H9 (cell line): ENCODE measurements around the gene NUDT7. TPM values are rescaled to one million over a fixed set of nuclear protein-coding genes. Genes with fewer than 3 reads are reported as not detected.

Experiments used
- DNase-seq: peaks from one replicate; pipeline ENCODE4 v3.0.0-alpha.2; 2017
- H2AFZ ChIP-seq: one replicate; pipeline ENCODE4 v1.6.1; 2013; ENCODE audit warnings: mild to moderate bottlenecking, low read length, control low read depth, moderate library complexity
- H2AK5ac ChIP-seq: 2 replicates; pipeline ENCODE4 v1.6.1; 2013; ENCODE audit warnings: low read length, control low read depth, mixed read lengths; ENCODE audit not compliant: insufficient read length
- H2BK120ac ChIP-seq: one replicate; pipeline ENCODE4 v1.6.1; 2013; ENCODE audit warnings: low read depth, mild to moderate bottlenecking, low read length, control low read depth, inconsistent platforms; ENCODE audit not compliant: poor library complexity, severe bottlenecking
- H2BK12ac ChIP-seq: 2 replicates; pipeline ENCODE4 v1.6.1; 2013; ENCODE audit warnings: low read length, control low read depth, mixed read lengths, low read depth; ENCODE audit not compliant: insufficient read length
- H2BK15ac ChIP-seq: 2 replicates; pipeline ENCODE4 v1.6.1; 2013; ENCODE audit warnings: low read depth, low read length, control low read depth
- H2BK20ac ChIP-seq: one replicate; pipeline ENCODE4 v1.6.1; 2013; ENCODE audit warnings: low read depth, mild to moderate bottlenecking, low read length, control low read depth, inconsistent platforms; ENCODE audit not compliant: poor library complexity, severe bottlenecking
- H2BK5ac ChIP-seq: 2 replicates; pipeline ENCODE4 v1.6.1; 2013; ENCODE audit warnings: low read length, control low read depth, mixed read lengths; ENCODE audit not compliant: insufficient read length
- H3K14ac ChIP-seq: 2 replicates; pipeline ENCODE4 v1.6.1; 2013; ENCODE audit warnings: low read length, control low read depth; ENCODE audit not compliant: insufficient read depth
- H3K18ac ChIP-seq: 2 replicates; pipeline ENCODE4 v1.6.1; 2013; ENCODE audit warnings: low read depth, mild to moderate bottlenecking, mixed read lengths, low read length, control low read depth; ENCODE audit not compliant: insufficient read length
- H3K23ac ChIP-seq: 2 replicates; pipeline ENCODE4 v1.6.1; 2013; ENCODE audit warnings: low read length, control low read depth, mixed read lengths, low read depth; ENCODE audit not compliant: insufficient read length
- H3K23me2 ChIP-seq: 2 replicates; pipeline ENCODE4 v1.6.1; 2013; ENCODE audit warnings: low read depth, mild to moderate bottlenecking, mixed read lengths, low read length, control low read depth; ENCODE audit not compliant: insufficient read length, poor library complexity, severe bottlenecking
- H3K27ac ChIP-seq: 2 replicates; pipeline ENCODE4 v1.5.1; 2013; ENCODE audit warnings: low read length, control low read depth, mixed read lengths, low read depth; ENCODE audit not compliant: insufficient read length
- H3K27me3 ChIP-seq: 2 replicates; pipeline ENCODE4 v1.6.1; 2013; ENCODE audit warnings: low read length, control low read depth, inconsistent platforms; ENCODE audit not compliant: insufficient read depth
- H3K4ac ChIP-seq: 2 replicates; pipeline ENCODE4 v1.6.1; 2013; ENCODE audit warnings: low read depth, mild to moderate bottlenecking, control low read depth, inconsistent platforms, low read length, moderate library complexity
- H3K4me1 ChIP-seq: 2 replicates; pipeline ENCODE4 v1.6.1; 2013; ENCODE audit warnings: low read length, control low read depth, inconsistent platforms; ENCODE audit not compliant: insufficient read depth
- H3K4me2 ChIP-seq: 2 replicates; pipeline ENCODE4 v1.6.1; 2013; ENCODE audit warnings: low read length, control low read depth, mixed read lengths; ENCODE audit not compliant: insufficient read length, insufficient read depth
- H3K56ac ChIP-seq: 2 replicates; pipeline ENCODE4 v1.6.1; 2013; ENCODE audit warnings: low read depth, mild to moderate bottlenecking, mixed read lengths, low read length, control low read depth; ENCODE audit not compliant: insufficient read length
- H3K79me1 ChIP-seq: 2 replicates; pipeline ENCODE4 v1.6.1; 2013; ENCODE audit warnings: low read depth, mild to moderate bottlenecking, moderate library complexity, low read length, control low read depth, inconsistent platforms; ENCODE audit not compliant: insufficient read depth, poor library complexity, severe bottlenecking
- H3K79me2 ChIP-seq: 2 replicates; pipeline ENCODE4 v1.6.1; 2013; ENCODE audit warnings: low read length, control low read depth, inconsistent platforms; ENCODE audit not compliant: insufficient read depth
- H3K9ac ChIP-seq: 2 replicates; pipeline ENCODE4 v1.6.1; 2013; ENCODE audit warnings: low read length, control low read depth, mixed read lengths; ENCODE audit not compliant: insufficient read length; ENCODE audit errors: extremely low read depth
- H3K9me3 ChIP-seq: one replicate; pipeline ENCODE4 v1.6.1; 2013; ENCODE audit warnings: low read depth, low read length, inconsistent platforms; ENCODE audit not compliant: control insufficient read depth
- H3T11ph ChIP-seq: one replicate; pipeline ENCODE4 v1.6.1; 2013; ENCODE audit warnings: mild to moderate bottlenecking, low read length, control low read depth, inconsistent platforms
- H4K20me1 ChIP-seq: one replicate; pipeline ENCODE4 v1.6.1; 2013; ENCODE audit not compliant: control insufficient read depth, insufficient read length, insufficient read depth
- H4K5ac ChIP-seq: 2 replicates; pipeline ENCODE4 v1.6.1; 2013; ENCODE audit warnings: low read depth, mild to moderate bottlenecking, mixed read lengths, low read length, control low read depth; ENCODE audit not compliant: insufficient read length
- H4K8ac ChIP-seq: replicated peaks from 2 replicates; pipeline ENCODE4 v1.6.1; 2013; ENCODE audit warnings: low read length, control low read depth, mixed read lengths, low read depth; ENCODE audit not compliant: insufficient read length
- H4K91ac ChIP-seq: 2 replicates; pipeline ENCODE4 v1.6.1; 2013; ENCODE audit warnings: low read depth, mild to moderate bottlenecking, moderate library complexity, mixed read lengths, low read length, control low read depth; ENCODE audit not compliant: insufficient read length
- H3K27ac Mint-ChIP-seq, 3 experiments: 2 replicates in 2 of 3; 3 replicates in 1 of 3; pipeline ENCODE4 v1.8.0; 2020 to 2021; ENCODE audit warnings: mixed read lengths in 3 of 3, mild to moderate bottlenecking in 1 of 3, moderate library complexity in 1 of 3
- H3K27me3 Mint-ChIP-seq: 2 replicates; pipeline ENCODE4 v1.8.0; 2021; ENCODE audit warnings: low read depth, mild to moderate bottlenecking, moderate library complexity, mixed read lengths
- H3K36me3 Mint-ChIP-seq, 3 experiments: 2 replicates in 2 of 3; 3 replicates in 1 of 3; pipeline ENCODE4 v1.8.0; 2020 to 2021; ENCODE audit warnings: low read depth in 3 of 3, mixed read lengths in 3 of 3; ENCODE audit not compliant: insufficient read depth in 1 of 3
- H3K4me1 Mint-ChIP-seq, 2 experiments: 2 replicates each; pipeline ENCODE4 v1.8.0; 2020; ENCODE audit warnings: mixed read lengths in 2 of 2
- H3K4me3 Mint-ChIP-seq, 2 experiments: 2 replicates in 1 of 2; 3 replicates in 1 of 2; pipeline ENCODE4 v1.8.0; 2020 to 2021; ENCODE audit warnings: mild to moderate bottlenecking in 2 of 2, mixed read lengths in 2 of 2, moderate library complexity in 1 of 2
- H3K9me3 Mint-ChIP-seq, 2 experiments: 2 replicates in 1 of 2; 3 replicates in 1 of 2; pipeline ENCODE4 v1.8.0; 2020; ENCODE audit warnings: mild to moderate bottlenecking in 2 of 2, mixed read lengths in 2 of 2, moderate library complexity in 1 of 2
- WGBS: extraction: QIAGEN DNeasy Blood & Tissue Kit; methylation state at CpG from one replicate; pipeline ENCODE4 v1.1.7; 2013; ENCODE audit warnings: missing lambda C conversion rate, low lambda C conversion rate, mixed read lengths; ENCODE audit not compliant: insufficient read length; ENCODE audit errors: extremely low coverage; 5-methylcytosine and 5-hydroxymethylcytosine counted together
- total RNA-seq: library from RNA; stranded (reverse); gene quantifications from 2 replicates; pipeline ENCODE4 v1.2.1, GENCODE V29; 2021
- TF ChIP-seq, protein P1 (sequence below): fragments of 200-600 bp; sonication (generic); conservative IDR thresholded peaks from 3 replicates; pipeline ENCODE4 v1.8.0; 2021; ENCODE audit warnings: antibody characterized with exemption, mild to moderate bottlenecking

NUDT7 gene
- total RNA-seq, 1 experiment from 2014 or later: 6.8 TPM

DNA sequence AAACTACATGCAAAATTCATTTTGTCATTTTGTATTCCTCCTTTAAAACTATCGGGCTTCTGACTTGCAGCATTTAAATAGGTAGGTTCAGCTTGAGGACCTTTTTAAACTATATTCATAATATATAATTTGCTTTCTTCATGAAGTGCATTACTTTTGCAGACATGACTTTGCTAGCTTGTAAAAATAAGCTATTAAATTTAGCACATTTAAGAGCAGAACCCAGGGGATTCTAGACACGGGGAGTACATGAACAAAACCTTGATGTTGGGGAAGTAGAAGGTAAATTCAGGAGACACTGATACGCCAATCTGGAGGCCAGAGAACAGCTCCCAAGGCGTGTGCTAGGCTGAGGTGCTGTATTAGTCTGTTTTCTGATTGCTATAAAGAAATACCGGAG, 32.3 kb upstream of the NUDT7 start:
- no peak for DNase-seq
- Histone ChIP-seq H3K4me1 (no peaks in the 10 kb centered on the region), H3K79me2 (no peaks in the 10 kb centered on the region), H2BK120ac (no peak overlapping the region), H3K4ac (no peak overlapping the region), H3K23me2 (no peaks in the 10 kb centered on the region), H4K91ac (no peak overlapping the region), H2BK5ac (no peak overlapping the region), H2BK15ac (no peak overlapping the region), H2AFZ (no peak overlapping the region), H4K5ac (no peak overlapping the region), H3K79me1 (no peaks in the 10 kb centered on the region), H2BK12ac (no peak overlapping the region), H3K56ac (no peak overlapping the region), H3K23ac (no peak overlapping the region), H4K8ac (no peak overlapping the region), H3K4me2 (no peak overlapping the region), H3K14ac (no peak overlapping the region), H3T11ph (no peak overlapping the region), H2BK20ac (no peak overlapping the region), H3K27ac (no peak overlapping the region), H2AK5ac (no peak overlapping the region), H3K9ac (no peak overlapping the region), H4K20me1 (no peaks in the 10 kb centered on the region), H3K27me3 (no peaks in the 10 kb centered on the region), H3K9me3 (no peaks in the 10 kb centered on the region), H3K18ac (no peak overlapping the region)
- TF ChIP-seq, protein P1, sequence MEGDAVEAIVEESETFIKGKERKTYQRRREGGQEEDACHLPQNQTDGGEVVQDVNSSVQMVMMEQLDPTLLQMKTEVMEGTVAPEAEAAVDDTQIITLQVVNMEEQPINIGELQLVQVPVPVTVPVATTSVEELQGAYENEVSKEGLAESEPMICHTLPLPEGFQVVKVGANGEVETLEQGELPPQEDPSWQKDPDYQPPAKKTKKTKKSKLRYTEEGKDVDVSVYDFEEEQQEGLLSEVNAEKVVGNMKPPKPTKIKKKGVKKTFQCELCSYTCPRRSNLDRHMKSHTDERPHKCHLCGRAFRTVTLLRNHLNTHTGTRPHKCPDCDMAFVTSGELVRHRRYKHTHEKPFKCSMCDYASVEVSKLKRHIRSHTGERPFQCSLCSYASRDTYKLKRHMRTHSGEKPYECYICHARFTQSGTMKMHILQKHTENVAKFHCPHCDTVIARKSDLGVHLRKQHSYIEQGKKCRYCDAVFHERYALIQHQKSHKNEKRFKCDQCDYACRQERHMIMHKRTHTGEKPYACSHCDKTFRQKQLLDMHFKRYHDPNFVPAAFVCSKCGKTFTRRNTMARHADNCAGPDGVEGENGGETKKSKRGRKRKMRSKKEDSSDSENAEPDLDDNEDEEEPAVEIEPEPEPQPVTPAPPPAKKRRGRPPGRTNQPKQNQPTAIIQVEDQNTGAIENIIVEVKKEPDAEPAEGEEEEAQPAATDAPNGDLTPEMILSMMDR: no peak
- H3K4me3 Mint-ChIP-seq: no peak overlapping the region
- H3K9me3 Mint-ChIP-seq: no peaks in the 10 kb centered on the region
- 0 out of 4 replicates have a peak, but pooled peaks cover 0 to 5% of the 10 kb centered on the region in 2 experiments for H3K4me1 Mint-ChIP-seq
- H3K27me3 Mint-ChIP-seq: no peaks in the 10 kb centered on the region; the same call in none of the 2 replicates
- WGBS: no CpG with 5 or more reads among the region's 5 CpGs
- no peaks in the 10 kb centered on the region for H3K36me3 Mint-ChIP-seq
- H3K27ac Mint-ChIP-seq: no peak overlapping the region
